ENCODE data around the gene SPINK8. TPM values are rescaled to one million over a fixed set of nuclear protein-coding genes. Genes with fewer than 3 reads are reported as not detected.

The SPINK8 gene
- total RNA-seq, 4 donors from 2014 or later: not detected

- DNase-seq: no peak
- Histone ChIP-seq H3K27me3 (no peaks in the 10 kb centered on the region), H3K27ac (peak overlapping the region; percentile 94 to 99 (median 99)), H3K4me3 (peak overlapping the region; percentile 84 to 94 (median 91)), H3K4me1 (peaks cover 7 to 50% (median 21%) of the 10 kb centered on the region in 3 donors), H3K36me3 (peaks cover 13 to 36% (median 15%) of the 10 kb centered on the region in 3 donors), H3K9me3 (no peaks in the 10 kb centered on the region)
- WGBS, 2 donors: 63 to 64% methylated on average over 13 of the region's 13 CpGs
- intact Hi-C loops (cut with DNase I): no loop called here
- TF ChIP-seq, protein P1, sequence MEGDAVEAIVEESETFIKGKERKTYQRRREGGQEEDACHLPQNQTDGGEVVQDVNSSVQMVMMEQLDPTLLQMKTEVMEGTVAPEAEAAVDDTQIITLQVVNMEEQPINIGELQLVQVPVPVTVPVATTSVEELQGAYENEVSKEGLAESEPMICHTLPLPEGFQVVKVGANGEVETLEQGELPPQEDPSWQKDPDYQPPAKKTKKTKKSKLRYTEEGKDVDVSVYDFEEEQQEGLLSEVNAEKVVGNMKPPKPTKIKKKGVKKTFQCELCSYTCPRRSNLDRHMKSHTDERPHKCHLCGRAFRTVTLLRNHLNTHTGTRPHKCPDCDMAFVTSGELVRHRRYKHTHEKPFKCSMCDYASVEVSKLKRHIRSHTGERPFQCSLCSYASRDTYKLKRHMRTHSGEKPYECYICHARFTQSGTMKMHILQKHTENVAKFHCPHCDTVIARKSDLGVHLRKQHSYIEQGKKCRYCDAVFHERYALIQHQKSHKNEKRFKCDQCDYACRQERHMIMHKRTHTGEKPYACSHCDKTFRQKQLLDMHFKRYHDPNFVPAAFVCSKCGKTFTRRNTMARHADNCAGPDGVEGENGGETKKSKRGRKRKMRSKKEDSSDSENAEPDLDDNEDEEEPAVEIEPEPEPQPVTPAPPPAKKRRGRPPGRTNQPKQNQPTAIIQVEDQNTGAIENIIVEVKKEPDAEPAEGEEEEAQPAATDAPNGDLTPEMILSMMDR (IDR thresholded peaks at IDR 0.05): no peak
- peak in 1 of 4 donors; percentile 30 for TF ChIP-seq POLR2A (IDR thresholded peaks at IDR 0.05)
Observed at GRCh38 chr3:48299746-48300712, 33.4 kb downstream of the SPINK8 start.

DNA sequence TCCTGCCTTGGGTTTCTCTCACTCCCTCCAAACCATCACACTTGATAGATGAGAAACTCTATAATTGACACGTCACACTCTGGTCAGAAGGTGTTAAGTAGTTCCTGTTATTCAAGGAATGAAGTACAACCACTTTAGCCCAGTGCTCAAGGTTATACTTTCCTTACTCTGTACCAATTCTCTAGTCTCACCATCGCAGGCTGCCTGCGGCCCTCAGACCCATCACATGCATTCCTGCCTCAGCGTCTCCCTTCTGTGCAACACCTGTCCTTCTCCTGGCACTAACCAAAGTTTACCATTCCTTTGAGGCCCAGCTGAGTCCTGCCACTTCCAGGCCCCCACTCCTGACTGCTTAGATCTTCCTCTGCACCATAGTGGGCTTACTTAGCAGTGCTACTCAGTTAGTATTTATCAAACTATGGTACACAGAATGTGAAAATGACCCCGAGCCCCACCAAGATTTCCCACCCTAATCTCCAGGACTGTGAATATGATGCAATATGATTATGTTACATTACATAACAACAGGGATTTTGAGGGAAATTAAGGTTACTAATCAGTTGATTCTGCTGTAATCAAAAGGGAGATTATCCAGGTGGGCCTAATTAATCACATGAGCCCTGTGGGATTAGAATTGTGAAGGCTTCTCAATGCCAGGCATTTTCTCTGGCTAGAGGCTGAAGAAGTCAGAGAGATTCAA is 36.2 kb downstream of the SPINK8 start:
- DNase-seq: no peak
- H3K27ac ChIP-seq: no peak overlapping the region
- intact Hi-C loops (cut with DNase I): no loop called here
- TF ChIP-seq POLR2A (IDR thresholded peaks at IDR 0.05): no peak
- TF ChIP-seq, protein P1 (IDR thresholded peaks at IDR 0.05): no peak
- peaks cover 25 to 64% (median 26%) of the 10 kb centered on the region in 3 donors for H3K36me3 ChIP-seq
- H3K4me1 ChIP-seq: peaks cover 7 to 40% (median 20%) of the 10 kb centered on the region in 3 donors
- H3K27me3 ChIP-seq: no peaks in the 10 kb centered on the region
- no peak overlapping the region for H3K4me3 ChIP-seq
- WGBS, 2 donors: 92 to 96% methylated on average over 5 of the region's 5 CpGs
- H3K9me3 ChIP-seq: no peaks in the 10 kb centered on the region

GRCh38 chr3:48296699-48297098 is 36.8 kb downstream of the SPINK8 start:
- no peak for DNase-seq
- intact Hi-C loops (cut with DNase I): no loop called here
- WGBS, 2 donors: 88 to 100% methylated on average over 3 to 4 of the region's 4 CpGs
- TF ChIP-seq POLR2A (IDR thresholded peaks at IDR 0.05): no peak
- TF ChIP-seq, protein P1 (IDR thresholded peaks at IDR 0.05): no peak
- no peaks in the 10 kb centered on the region for H3K27me3 ChIP-seq
- no peak overlapping the region for H3K27ac ChIP-seq
- H3K4me3 ChIP-seq: no peak overlapping the region
- peaks cover 7 to 34% (median 14%) of the 10 kb centered on the region in 3 donors for H3K4me1 ChIP-seq
- H3K9me3 ChIP-seq: no peaks in the 10 kb centered on the region
- H3K36me3 ChIP-seq: peaks cover 25 to 69% (median 26%) of the 10 kb centered on the region in 3 donors

DNA sequence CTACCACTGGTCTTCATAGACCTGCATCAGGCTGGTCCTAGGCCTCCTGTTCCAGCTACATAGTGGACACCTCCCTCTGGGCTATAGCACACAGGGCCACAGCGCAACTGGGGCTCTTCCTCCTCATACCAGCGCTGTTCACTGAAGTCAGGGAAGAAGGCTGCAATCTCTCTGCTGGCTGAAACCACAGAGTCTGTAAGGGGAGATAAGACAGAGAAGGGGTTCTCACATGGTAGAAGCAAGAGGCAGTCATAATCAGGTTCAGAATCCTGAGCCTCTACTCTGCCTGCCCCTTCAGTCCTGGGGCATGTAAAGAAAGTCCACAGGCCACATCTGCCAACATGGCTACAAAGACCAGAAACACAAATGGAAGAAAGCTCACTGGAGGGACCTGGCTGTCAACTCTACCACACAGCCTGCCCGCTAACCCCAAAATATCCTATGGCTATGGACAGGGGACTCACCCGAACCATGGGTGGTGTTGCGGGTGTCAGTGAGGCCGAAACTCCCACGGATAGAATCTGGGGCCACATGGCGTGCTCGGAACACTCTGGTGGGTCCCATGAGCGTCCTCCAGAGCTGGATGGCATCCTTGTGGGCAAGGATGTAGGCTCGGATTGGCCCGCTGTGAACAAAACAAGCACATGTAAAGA is 38.7 kb downstream of the SPINK8 start:
- Histone ChIP-seq H3K36me3 (peaks cover 25 to 82% (median 26%) of the 10 kb centered on the region in 3 donors), H3K27me3 (no peaks in the 10 kb centered on the region), H3K4me1 (peaks cover 0 to 16% (median 5%) of the 10 kb centered on the region in 3 donors), H3K9me3 (no peaks in the 10 kb centered on the region), H3K4me3 (no peak overlapping the region), H3K27ac (no peak overlapping the region)
- WGBS, 2 donors: 95 to 100% methylated on average over 4 to 12 of the region's 12 CpGs
- no peak for DNase-seq
- intact Hi-C loops (cut with DNase I): no loop called here
- no peak for TF ChIP-seq POLR2A (IDR thresholded peaks at IDR 0.05)

GRCh38 chr3:48289659-48290058 is 43.8 kb downstream of the SPINK8 start:
- 57 to 74% methylated on average over 1 of the region's 1 CpG for WGBS, 2 donors
- peaks cover 7 to 53% (median 8%) of the 10 kb centered on the region in 3 donors for H3K36me3 ChIP-seq

More at GRCh38 chr3:48289659-48290058, 43.8 kb downstream of the SPINK8 start:
- Histone ChIP-seq H3K9me3 (no peaks in the 10 kb centered on the region), H3K4me1 (no peaks in the 10 kb centered on the region), H3K4me3 (no peak overlapping the region), H3K27ac (no peak overlapping the region), H3K27me3 (no peaks in the 10 kb centered on the region)
- intact Hi-C loops (cut with DNase I): loop anchor here (10.0 kb wide), 1 partner anchor 85 kb away; the partner anchor contains the start of gene FBXW12
- no peak for TF ChIP-seq POLR2A (IDR thresholded peaks at IDR 0.05)
- TF ChIP-seq, protein P1 (IDR thresholded peaks at IDR 0.05): no peak
- no peak for DNase-seq
